ENCODE data around the gene FZD4.

Gene FZD4

DNA sequence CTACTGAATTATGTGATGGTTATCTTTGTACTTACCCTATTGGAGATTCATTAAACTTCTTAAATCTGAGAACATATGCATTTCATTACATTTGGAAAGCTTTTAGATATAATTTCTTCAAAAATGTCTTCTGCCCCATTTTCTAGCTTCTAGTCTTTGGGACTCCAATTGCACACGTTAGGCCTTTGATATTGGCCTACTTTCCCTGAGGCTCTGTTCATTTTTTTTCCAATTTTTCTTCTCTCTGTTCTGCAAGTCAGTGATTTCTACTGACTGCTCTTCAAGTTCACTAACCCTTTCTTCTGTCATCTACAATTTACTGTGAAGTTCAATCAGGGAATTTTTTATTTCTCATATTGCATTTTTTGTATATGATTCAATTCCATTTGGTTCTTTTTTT is 43.0 kb downstream of the FZD4 start:
- Histone ChIP-seq H3K27ac (ENCODE audit: low read depth, low read length) (no peak overlapping the region), H3K9ac (ENCODE audit: low read depth in 1 of 2, low read length in 2 of 2) (no peak overlapping the region), H3K36me3 (ENCODE audit: control insufficient read depth in 1 of 2, insufficient read depth in 2 of 2, low read length in 2 of 2) (no peaks in the 10 kb centered on the region), H3K4me3 (ENCODE audit: low read depth in 1 of 2, low read length in 2 of 2) (no peak overlapping the region), H3K9me3 (ENCODE audit: control insufficient read depth in 1 of 2, low read length in 2 of 2) (no peaks in the 10 kb centered on the region), H3K27me3 (ENCODE audit: control insufficient read depth in 1 of 2, insufficient read depth in 2 of 2, low read length in 2 of 2) (no peaks in the 10 kb centered on the region), H3K4me1 (ENCODE audit: control insufficient read depth in 1 of 2, insufficient read depth in 2 of 2, low read length in 2 of 2) (no peaks in the 10 kb centered on the region)

DNA sequence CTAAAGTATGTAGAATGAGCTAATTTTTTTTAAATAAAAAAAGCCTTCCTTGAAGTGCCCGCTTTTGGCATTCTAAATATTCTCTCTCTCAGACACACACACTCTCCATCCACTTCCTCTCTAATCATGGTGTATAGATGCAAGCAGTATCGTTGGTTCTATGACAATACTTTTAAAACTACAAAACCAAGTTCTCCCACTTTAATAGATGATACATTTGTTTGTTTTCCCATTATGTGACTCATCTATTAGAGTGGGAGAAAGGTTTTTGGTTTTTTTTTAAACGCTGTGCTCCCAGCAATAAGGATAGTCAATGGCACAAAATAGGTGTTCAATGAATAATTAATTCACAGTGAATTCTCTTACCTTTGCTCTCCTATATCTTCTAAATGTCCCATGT is 44.6 kb downstream of the FZD4 start:
- Histone ChIP-seq H3K4me3 (ENCODE audit: low read depth in 1 of 2, low read length in 2 of 2) (no peak overlapping the region), H3K27ac (ENCODE audit: low read depth, low read length) (no peak overlapping the region), H3K9ac (ENCODE audit: low read depth in 1 of 2, low read length in 2 of 2) (no peak overlapping the region), H3K36me3 (ENCODE audit: control insufficient read depth in 1 of 2, insufficient read depth in 2 of 2, low read length in 2 of 2) (no peaks in the 10 kb centered on the region), H3K4me1 (ENCODE audit: control insufficient read depth in 1 of 2, insufficient read depth in 2 of 2, low read length in 2 of 2) (no peaks in the 10 kb centered on the region), H3K27me3 (ENCODE audit: control insufficient read depth in 1 of 2, insufficient read depth in 2 of 2, low read length in 2 of 2) (no peaks in the 10 kb centered on the region), H3K9me3 (ENCODE audit: control insufficient read depth in 1 of 2, low read length in 2 of 2) (no peaks in the 10 kb centered on the region)

DNA sequence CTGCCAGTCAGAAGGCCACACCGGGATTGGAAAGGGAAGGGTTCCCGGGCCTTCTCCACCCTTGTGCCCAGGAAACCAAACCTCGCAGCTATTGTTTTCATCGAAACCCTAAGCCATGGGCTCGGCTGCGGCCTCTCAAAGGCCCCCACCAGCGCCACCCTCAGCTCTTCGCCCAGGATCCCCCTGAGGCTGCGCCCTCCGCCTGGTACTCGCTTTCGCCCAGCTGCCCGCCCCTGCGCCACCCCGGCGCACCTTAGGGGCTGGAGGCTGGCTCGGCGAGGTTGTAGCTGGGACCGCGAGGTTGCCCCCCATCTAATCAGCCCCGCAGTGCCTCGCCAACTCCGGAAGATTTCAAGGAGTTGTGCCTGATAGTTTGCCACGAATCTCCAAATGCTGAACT is 49.0 kb downstream of the FZD4 start:
- H3K4me3 ChIP-seq (ENCODE audit: low read depth in 1 of 2, low read length in 2 of 2), result no peak overlapping the region
- no peaks in the 10 kb centered on the region for H3K36me3 ChIP-seq (ENCODE audit: control insufficient read depth in 1 of 2, insufficient read depth in 2 of 2, low read length in 2 of 2)
- H3K4me1 ChIP-seq (ENCODE audit: control insufficient read depth in 1 of 2, insufficient read depth in 2 of 2, low read length in 2 of 2), result no peaks in the 10 kb centered on the region
- no peaks in the 10 kb centered on the region for H3K27me3 ChIP-seq (ENCODE audit: control insufficient read depth in 1 of 2, insufficient read depth in 2 of 2, low read length in 2 of 2)
- no peak overlapping the region for H3K27ac ChIP-seq (ENCODE audit: low read depth, low read length)
- H3K9ac ChIP-seq (ENCODE audit: low read depth in 1 of 2, low read length in 2 of 2), result no peak overlapping the region
- H3K9me3 ChIP-seq (ENCODE audit: control insufficient read depth in 1 of 2, low read length in 2 of 2), result no peaks in the 10 kb centered on the region

DNA sequence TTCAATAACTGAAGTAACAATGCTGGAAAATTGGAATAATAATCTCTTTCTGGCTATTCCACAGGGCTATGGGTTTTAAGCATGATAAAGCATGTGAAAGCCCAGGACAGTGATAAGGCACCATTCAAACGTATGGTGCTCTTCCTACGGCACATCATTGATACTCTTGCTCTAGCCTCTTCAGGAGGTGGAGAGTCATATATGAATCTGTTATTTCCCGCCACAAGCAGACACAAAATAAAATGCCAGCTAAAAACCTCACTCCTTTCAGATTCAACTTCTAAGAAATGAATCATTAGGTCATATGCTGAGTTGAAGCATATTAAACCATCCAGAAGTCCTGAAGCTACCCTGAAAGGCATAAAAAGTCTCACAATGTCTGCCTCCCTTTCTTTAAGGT is 49.9 kb downstream of the FZD4 start:
- Histone ChIP-seq H3K9me3 (ENCODE audit: control insufficient read depth in 1 of 2, low read length in 2 of 2) (no peaks in the 10 kb centered on the region), H3K27me3 (ENCODE audit: control insufficient read depth in 1 of 2, insufficient read depth in 2 of 2, low read length in 2 of 2) (no peaks in the 10 kb centered on the region), H3K4me1 (ENCODE audit: control insufficient read depth in 1 of 2, insufficient read depth in 2 of 2, low read length in 2 of 2) (no peaks in the 10 kb centered on the region), H3K4me3 (ENCODE audit: low read depth in 1 of 2, low read length in 2 of 2) (no peak overlapping the region), H3K36me3 (ENCODE audit: control insufficient read depth in 1 of 2, insufficient read depth in 2 of 2, low read length in 2 of 2) (no peaks in the 10 kb centered on the region), H3K27ac (ENCODE audit: low read depth, low read length) (no peak overlapping the region), H3K9ac (ENCODE audit: low read depth in 1 of 2, low read length in 2 of 2) (no peak overlapping the region)

DNA sequence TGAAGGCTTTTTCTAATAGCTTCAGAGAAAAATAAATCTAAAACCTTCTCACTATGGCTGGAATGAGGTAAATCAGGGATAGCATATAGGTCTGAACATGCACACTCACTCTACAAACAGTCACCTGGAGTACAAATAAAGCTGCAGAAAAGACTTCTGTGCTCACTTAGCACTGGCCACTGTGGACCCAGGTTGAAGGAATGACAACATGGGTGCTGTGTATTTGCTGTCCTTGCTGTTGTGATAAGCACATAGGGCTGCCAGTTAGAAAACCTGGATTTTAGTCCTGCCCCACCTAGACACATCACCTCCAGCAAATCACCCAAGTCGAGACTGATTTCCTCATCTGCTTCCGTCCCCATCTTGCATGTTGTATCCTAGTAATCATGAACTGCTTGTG is 51.2 kb downstream of the FZD4 start:
- Histone ChIP-seq H3K27me3 (ENCODE audit: control insufficient read depth in 1 of 2, insufficient read depth in 2 of 2, low read length in 2 of 2) (no peaks in the 10 kb centered on the region), H3K4me3 (ENCODE audit: low read depth in 1 of 2, low read length in 2 of 2) (no peak overlapping the region), H3K9me3 (ENCODE audit: control insufficient read depth in 1 of 2, low read length in 2 of 2) (no peaks in the 10 kb centered on the region), H3K27ac (ENCODE audit: low read depth, low read length) (no peak overlapping the region), H3K4me1 (ENCODE audit: control insufficient read depth in 1 of 2, insufficient read depth in 2 of 2, low read length in 2 of 2) (no peaks in the 10 kb centered on the region), H3K9ac (ENCODE audit: low read depth in 1 of 2, low read length in 2 of 2) (no peak overlapping the region), H3K36me3 (ENCODE audit: control insufficient read depth in 1 of 2, insufficient read depth in 2 of 2, low read length in 2 of 2) (no peaks in the 10 kb centered on the region)

GRCh38 chr11:86902345-86902744 is 52.9 kb downstream of the FZD4 start:
- H3K4me1 ChIP-seq (ENCODE audit: control insufficient read depth in 1 of 2, insufficient read depth in 2 of 2, low read length in 2 of 2), result no peaks in the 10 kb centered on the region
- H3K4me3 ChIP-seq (ENCODE audit: low read depth in 1 of 2, low read length in 2 of 2), result no peak overlapping the region
- no peaks in the 10 kb centered on the region for H3K36me3 ChIP-seq (ENCODE audit: control insufficient read depth in 1 of 2, insufficient read depth in 2 of 2, low read length in 2 of 2)
- no peaks in the 10 kb centered on the region for H3K9me3 ChIP-seq (ENCODE audit: control insufficient read depth in 1 of 2, low read length in 2 of 2)
- no peak overlapping the region for H3K9ac ChIP-seq (ENCODE audit: low read depth in 1 of 2, low read length in 2 of 2)
- H3K27me3 ChIP-seq (ENCODE audit: control insufficient read depth in 1 of 2, insufficient read depth in 2 of 2, low read length in 2 of 2), result no peaks in the 10 kb centered on the region
- no peak overlapping the region for H3K27ac ChIP-seq (ENCODE audit: low read depth, low read length)

GRCh38 chr11:86901599-86901998 is 53.6 kb downstream of the FZD4 start:
- H3K4me3 ChIP-seq (ENCODE audit: low read depth in 1 of 2, low read length in 2 of 2), result no peak overlapping the region
- no peak overlapping the region for H3K27ac ChIP-seq (ENCODE audit: low read depth, low read length)
- H3K4me1 ChIP-seq (ENCODE audit: control insufficient read depth in 1 of 2, insufficient read depth in 2 of 2, low read length in 2 of 2), result no peaks in the 10 kb centered on the region
- H3K9me3 ChIP-seq (ENCODE audit: control insufficient read depth in 1 of 2, low read length in 2 of 2), result no peaks in the 10 kb centered on the region
- H3K36me3 ChIP-seq (ENCODE audit: control insufficient read depth in 1 of 2, insufficient read depth in 2 of 2, low read length in 2 of 2), result no peaks in the 10 kb centered on the region
- H3K27me3 ChIP-seq (ENCODE audit: control insufficient read depth in 1 of 2, insufficient read depth in 2 of 2, low read length in 2 of 2), result no peaks in the 10 kb centered on the region
- no peak overlapping the region for H3K9ac ChIP-seq (ENCODE audit: low read depth in 1 of 2, low read length in 2 of 2)

DNA sequence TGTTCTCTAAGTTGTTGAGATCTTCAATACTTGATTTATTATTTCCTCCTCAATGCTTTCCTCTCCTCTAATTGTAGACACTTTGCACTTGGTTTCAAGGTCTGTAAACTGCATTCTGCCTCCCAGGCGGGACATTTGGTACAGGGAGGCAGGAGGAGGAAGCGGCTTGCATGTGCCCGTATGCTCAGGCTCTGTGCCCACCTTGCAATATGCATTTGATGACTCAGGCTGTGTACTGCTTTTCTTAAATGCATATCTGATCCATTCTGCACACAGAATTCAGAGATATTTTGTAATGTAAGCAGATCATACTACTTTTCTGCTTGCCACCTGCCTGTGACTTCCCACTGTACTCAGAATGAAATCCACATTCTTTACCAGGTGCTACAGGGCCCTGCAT is 55.0 kb downstream of the FZD4 start:
- no peaks in the 10 kb centered on the region for H3K4me1 ChIP-seq (ENCODE audit: control insufficient read depth in 1 of 2, insufficient read depth in 2 of 2, low read length in 2 of 2)
- H3K9me3 ChIP-seq (ENCODE audit: control insufficient read depth in 1 of 2, low read length in 2 of 2), result no peaks in the 10 kb centered on the region
- H3K9ac ChIP-seq (ENCODE audit: low read depth in 1 of 2, low read length in 2 of 2), result no peak overlapping the region
- no peak overlapping the region for H3K27ac ChIP-seq (ENCODE audit: low read depth, low read length)
- H3K36me3 ChIP-seq (ENCODE audit: control insufficient read depth in 1 of 2, insufficient read depth in 2 of 2, low read length in 2 of 2), result no peaks in the 10 kb centered on the region
- no peak overlapping the region for H3K4me3 ChIP-seq (ENCODE audit: low read depth in 1 of 2, low read length in 2 of 2)
- no peaks in the 10 kb centered on the region for H3K27me3 ChIP-seq (ENCODE audit: control insufficient read depth in 1 of 2, insufficient read depth in 2 of 2, low read length in 2 of 2)

GRCh38 chr11:86898689-86899088 is 56.5 kb downstream of the FZD4 start:
- Histone ChIP-seq H3K4me1 (ENCODE audit: control insufficient read depth in 1 of 2, insufficient read depth in 2 of 2, low read length in 2 of 2) (no peaks in the 10 kb centered on the region), H3K36me3 (ENCODE audit: control insufficient read depth in 1 of 2, insufficient read depth in 2 of 2, low read length in 2 of 2) (no peaks in the 10 kb centered on the region), H3K9me3 (ENCODE audit: control insufficient read depth in 1 of 2, low read length in 2 of 2) (no peaks in the 10 kb centered on the region), H3K9ac (ENCODE audit: low read depth in 1 of 2, low read length in 2 of 2) (no peak overlapping the region), H3K4me3 (ENCODE audit: low read depth in 1 of 2, low read length in 2 of 2) (no peak overlapping the region), H3K27ac (ENCODE audit: low read depth, low read length) (no peak overlapping the region), H3K27me3 (ENCODE audit: control insufficient read depth in 1 of 2, insufficient read depth in 2 of 2, low read length in 2 of 2) (no peaks in the 10 kb centered on the region)

GRCh38 chr11:86896441-86896841 is 58.8 kb downstream of the FZD4 start:
- no peak overlapping the region for H3K9ac ChIP-seq (ENCODE audit: low read depth in 1 of 2, low read length in 2 of 2)

More at GRCh38 chr11:86896441-86896841, 58.8 kb downstream of the FZD4 start:
- Histone ChIP-seq H3K9me3 (ENCODE audit: control insufficient read depth in 1 of 2, low read length in 2 of 2) (no peaks in the 10 kb centered on the region), H3K27ac (ENCODE audit: low read depth, low read length) (no peak overlapping the region), H3K4me3 (ENCODE audit: low read depth in 1 of 2, low read length in 2 of 2) (no peak overlapping the region), H3K27me3 (ENCODE audit: control insufficient read depth in 1 of 2, insufficient read depth in 2 of 2, low read length in 2 of 2) (no peaks in the 10 kb centered on the region), H3K4me1 (ENCODE audit: control insufficient read depth in 1 of 2, insufficient read depth in 2 of 2, low read length in 2 of 2) (no peaks in the 10 kb centered on the region), H3K36me3 (ENCODE audit: control insufficient read depth in 1 of 2, insufficient read depth in 2 of 2, low read length in 2 of 2) (no peaks in the 10 kb centered on the region)
